GM19328 (cell line): ENCODE results near the gene USP50.
"Not testable (repeated sequence)": the region's sequence is repeated elsewhere in the genome, so short reads cannot be mapped to it uniquely, and the experiment has no call there.

Source experiments
- ATAC-seq: cut with Tn5 transposase; IDR thresholded peaks from one replicate; pipeline ENCODE4 v1.9.1; 2021; ENCODE audit warnings: mild to moderate bottlenecking, moderate library complexity; ENCODE audit not compliant: unreplicated experiment

Gene USP50

GRCh38 chr15:50546566-50546965 lies at the start of gene USP50:
Gene USP50 (minus strand): TSS chr15:50546666. CDS start chr15:50546525, 141 bp downstream.
- no peak for ATAC-seq

- ATAC-seq, result no peak
Measured at GRCh38 chr15:50594311-50594710, 47.8 kb upstream of the USP50 start.

GRCh38 chr15:50593761-50594160 lies 47.3 kb upstream of the USP50 start:
- no peak for ATAC-seq

GRCh38 chr15:50590288-50590687 lies 43.8 kb upstream of the USP50 start:
- no peak for ATAC-seq

- ATAC-seq, result no peak
Measured at GRCh38 chr15:50577492-50577891, 31.0 kb upstream of the USP50 start.

- no peak for ATAC-seq
Measured at GRCh38 chr15:50576166-50576565, 29.7 kb upstream of the USP50 start.

GRCh38 chr15:50573842-50574241 lies 27.4 kb upstream of the USP50 start:
- not testable (repeated sequence) for ATAC-seq

GRCh38 chr15:50563756-50564155 lies 17.3 kb upstream of the USP50 start:
- no peak for ATAC-seq

- no peak for ATAC-seq
Measured at GRCh38 chr15:50562735-50563640, 16.5 kb upstream of the USP50 start.

GRCh38 chr15:50558012-50558411 lies 11.5 kb upstream of the USP50 start:
- ATAC-seq, result no peak

- ATAC-seq, result no peak
Measured at GRCh38 chr15:50556642-50557371, 10.3 kb upstream of the USP50 start.

GRCh38 chr15:50552238-50552637 lies 5.8 kb upstream of the USP50 start:
- ATAC-seq, result no peak

GRCh38 chr15:50549326-50549725 lies 2.9 kb upstream of the USP50 start:
- no peak for ATAC-seq

- ATAC-seq, result no peak
Measured at GRCh38 chr15:50544368-50544767, 2.1 kb downstream of the USP50 start.

- no peak for ATAC-seq
Measured at GRCh38 chr15:50543556-50543955, 2.9 kb downstream of the USP50 start.

GRCh38 chr15:50542887-50543210 lies 3.6 kb downstream of the USP50 start:
- ATAC-seq, result no peak

- no peak for ATAC-seq
Measured at GRCh38 chr15:50531766-50532165, 14.7 kb downstream of the USP50 start.

- no peak for ATAC-seq
Measured at GRCh38 chr15:50531163-50531562, 15.3 kb downstream of the USP50 start.

GRCh38 chr15:50523851-50524251 lies 22.6 kb downstream of the USP50 start:
- no peak for ATAC-seq

- ATAC-seq, result no peak
Measured at GRCh38 chr15:50519740-50520425, 26.6 kb downstream of the USP50 start.

- no peak for ATAC-seq
Measured at GRCh38 chr15:50513001-50513400, 33.5 kb downstream of the USP50 start.

- no peak for ATAC-seq
Measured at GRCh38 chr15:50506121-50506520, 40.3 kb downstream of the USP50 start.
